SK-N-SH (cell line): ENCODE data around the gene DCAF6. TPM values are rescaled to one million over a fixed set of nuclear protein-coding genes. Genes with fewer than 3 reads are reported as not detected.

Source experiments
- CTCF ChIA-PET: fragments of 300-600, 350-600 bp; formaldehyde crosslinking; extraction: SDS; loops from one replicate; lab custom pipeline; 2021; lab: Yijun Ruan, JAX
- POLR2A ChIA-PET: fragments of 350-600 bp; sonication (Branson Sonifier 250); formaldehyde crosslinking; extraction: SDS; loops from one replicate; lab custom pipeline; 2020; ENCODE audit warnings: antibody characterized with exemption, inconsistent platforms; lab: Yijun Ruan, JAX
- DNase-seq: peaks from one replicate; pipeline ENCODE4 v3.0.0; 2012
- H2AFZ ChIP-seq: fragments of 200-600 bp; sonication (generic); 2 replicates; pipeline ENCODE4 v1.8.1; 2016; ENCODE audit warnings: antibody characterized with exemption, mild to moderate bottlenecking, low read depth
- H3F3A ChIP-seq: fragments of 200-600 bp; sonication (generic); replicated peaks from 2 replicates; pipeline ENCODE3; 2016; ENCODE audit warnings: antibody characterized with exemption, mild to moderate bottlenecking; ENCODE audit not compliant: insufficient read depth
- H3K27ac ChIP-seq, 2 experiments: fragments of 200-500 bp in 1 of 2; fragments of 200-600 bp in 1 of 2; sonication (Bioruptor generic) in 1 of 2; sonication (generic), shearing (Covaris generic) in 1 of 2; 2 replicates each; pipeline versions ENCODE4 v1.5.1 to v1.6.1; 2014 to 2016; ENCODE audit warnings: low read depth in 2 of 2, inconsistent platforms in 1 of 2, low read length in 1 of 2, mild to moderate bottlenecking in 1 of 2, mixed read lengths in 1 of 2
- H3K27me3 ChIP-seq: fragments of 200-600 bp; sonication (generic), shearing (Covaris generic); 2 replicates; pipeline ENCODE4 v1.6.1; 2016; ENCODE audit warnings: mixed run types; ENCODE audit not compliant: insufficient read depth
- H3K36me3 ChIP-seq, 2 experiments: fragments of 200-500 bp in 1 of 2; fragments of 200-600 bp in 1 of 2; sonication (Bioruptor generic) in 1 of 2; sonication (generic) in 1 of 2; replicated peaks in 1 of 2; 2 replicates each; pipeline versions ENCODE3 to v1.5.1; 2014 to 2016; ENCODE audit warnings: low read length in 1 of 2, mild to moderate bottlenecking in 1 of 2; ENCODE audit not compliant: insufficient read depth in 2 of 2, control insufficient read depth in 1 of 2
- H3K4me1 ChIP-seq, 2 experiments: fragments of 200-500 bp in 1 of 2; fragments of 200-600 bp in 1 of 2; sonication (Bioruptor generic) in 1 of 2; sonication (generic), shearing (Covaris generic) in 1 of 2; 2 replicates each; pipeline versions ENCODE4 v1.5.1 to v1.6.1; 2014 to 2016; ENCODE audit warnings: low read depth in 1 of 2, low read length in 1 of 2, mixed run types in 1 of 2; ENCODE audit not compliant: insufficient read depth in 2 of 2, control insufficient read depth in 1 of 2
- H3K4me2 ChIP-seq: fragments of 200-600 bp; sonication (generic), shearing (Covaris generic); 2 replicates; pipeline ENCODE4 v1.6.1; 2017; ENCODE audit warnings: mixed run types
- H3K4me3 ChIP-seq, 2 experiments: fragments of 200-500 bp in 1 of 2; fragments of 200-600 bp in 1 of 2; sonication (Bioruptor generic) in 1 of 2; sonication (generic), shearing (Covaris generic) in 1 of 2; 2 replicates each; pipeline versions ENCODE4 v1.5.1 to v1.8.1; 2014 to 2016; ENCODE audit warnings: low read depth in 2 of 2, inconsistent platforms in 1 of 2, low read length in 1 of 2, mild to moderate bottlenecking in 1 of 2, mixed read lengths in 1 of 2, moderate library complexity in 1 of 2
- H3K79me2 ChIP-seq: fragments of 200-600 bp; sonication (generic); 2 replicates; pipeline ENCODE4 v1.8.1; 2017; ENCODE audit warnings: mild to moderate bottlenecking; ENCODE audit not compliant: insufficient read depth
- H3K9ac ChIP-seq: fragments of 200-600 bp; sonication (generic); 2 replicates; pipeline ENCODE4 v1.6.1; 2017; ENCODE audit warnings: mixed run types
- H3K9me2 ChIP-seq: fragments of 200-600 bp; sonication (generic); 2 replicates; pipeline ENCODE4 v1.6.1; 2017; ENCODE audit warnings: mixed run types
- H3K9me3 ChIP-seq: fragments of 200-600 bp; sonication (generic); 2 replicates; pipeline ENCODE4 v1.6.1; 2017; ENCODE audit warnings: mixed run types, mild to moderate bottlenecking, moderate library complexity
- H4K20me1 ChIP-seq: fragments of 200-600 bp; sonication (generic); 2 replicates; pipeline ENCODE4 v1.6.1; 2017; ENCODE audit warnings: mild to moderate bottlenecking, mixed run types; ENCODE audit not compliant: insufficient read depth
- CHD2 ChIP-seq: fragments of 150-350 bp; IDR thresholded peaks from 2 replicates; pipeline ENCODE4 v1.6.1; 2018; ENCODE audit warnings: low read length; ENCODE audit not compliant: partially characterized antibody
- ELF1 ChIP-seq: IDR thresholded peaks from 2 replicates; pipeline ENCODE4 v1.4.0; 2012
- EP300 ChIP-seq, 2 experiments: IDR thresholded peaks; 2 replicates each; pipeline versions ENCODE4 v1.4.0 to v1.6.1; 2012; ENCODE audit warnings: borderline replicate concordance in 1 of 2, low read depth in 1 of 2, low read length in 1 of 2
- EZH2phosphoT487 ChIP-seq: fragments of 200-600 bp; sonication (generic); IDR thresholded peaks from 2 replicates; pipeline ENCODE4 v1.6.1; 2017; ENCODE audit warnings: low read depth, mixed run types, mild to moderate bottlenecking, antibody characterized with exemption, moderate library complexity, borderline replicate concordance
- FOSL2 ChIP-seq: IDR thresholded peaks from 2 replicates; pipeline ENCODE4 v1.4.0; 2012; ENCODE audit warnings: low read depth, mild to moderate bottlenecking, moderate library complexity, borderline replicate concordance
- FOXJ3 ChIP-seq: sonication (generic); formaldehyde crosslinking; IDR thresholded peaks from 2 replicates; pipeline ENCODE4 v1.5.1; 2020; ENCODE audit warnings: mild to moderate bottlenecking, missing genetic modification reagents
- GABPA ChIP-seq: IDR thresholded peaks from 2 replicates; pipeline ENCODE4 v1.4.0; 2012; ENCODE audit warnings: low read depth, mild to moderate bottlenecking
- GATA2 ChIP-seq: sonication (generic); formaldehyde crosslinking; IDR thresholded peaks from 2 replicates; pipeline ENCODE4 v1.5.0; 2020; ENCODE audit warnings: mild to moderate bottlenecking, missing genetic modification reagents
- IRF3 ChIP-seq: fragments of 150-350 bp; IDR thresholded peaks from 2 replicates; pipeline ENCODE4 v1.6.1; 2016; ENCODE audit warnings: mild to moderate bottlenecking, low read depth, low read length
- NFIC ChIP-seq: IDR thresholded peaks from 2 replicates; pipeline ENCODE4 v1.4.0; 2012; ENCODE audit warnings: borderline replicate concordance
- NRF1 ChIP-seq: IDR thresholded peaks from 2 replicates; pipeline ENCODE4 v1.6.1; 2012; ENCODE audit warnings: low read depth, mild to moderate bottlenecking, low read length
- POLR2AphosphoS5 ChIP-seq: IDR thresholded peaks from 2 replicates; pipeline ENCODE4 v1.6.1; 2012; ENCODE audit warnings: low read depth, low read length
- RAD21 ChIP-seq: IDR thresholded peaks from 2 replicates; pipeline ENCODE4 v1.6.1; 2012; ENCODE audit warnings: mild to moderate bottlenecking, low read length
- RCOR1 ChIP-seq: fragments of 150-350 bp; IDR thresholded peaks from 2 replicates; pipeline ENCODE4 v1.6.1; 2017; ENCODE audit warnings: antibody characterized with exemption, low read length
- RFX5 ChIP-seq: IDR thresholded peaks from 2 replicates; pipeline ENCODE4 v1.6.1; 2012; ENCODE audit warnings: mild to moderate bottlenecking, improper control_type of control experiment, low read length
- TCF12 ChIP-seq: IDR thresholded peaks from 2 replicates; pipeline ENCODE4 v1.4.0; 2012
- ZBTB33 ChIP-seq: IDR thresholded peaks from 2 replicates; pipeline ENCODE4 v1.4.0; 2012; ENCODE audit warnings: low read depth, borderline replicate concordance
- WGBS: methylation state at CpG from one replicate; pipeline ENCODE4 v1.1.6; 2017; ENCODE audit warnings: low lambda C conversion rate; 5-methylcytosine and 5-hydroxymethylcytosine counted together
- polyA plus RNA-seq, 3 experiments: library from polyadenylated mRNA; depleted of rRNA; stranded (reverse); fragments of >200 nt; gene quantifications; 2 replicates each; pipeline ENCODE4 v1.2.3, GENCODE V29; 2012

The DCAF6 gene
- polyA plus RNA-seq, 1 of the 3 experiments (the other 2 are of a cell fraction), result 31.3 TPM

DNA sequence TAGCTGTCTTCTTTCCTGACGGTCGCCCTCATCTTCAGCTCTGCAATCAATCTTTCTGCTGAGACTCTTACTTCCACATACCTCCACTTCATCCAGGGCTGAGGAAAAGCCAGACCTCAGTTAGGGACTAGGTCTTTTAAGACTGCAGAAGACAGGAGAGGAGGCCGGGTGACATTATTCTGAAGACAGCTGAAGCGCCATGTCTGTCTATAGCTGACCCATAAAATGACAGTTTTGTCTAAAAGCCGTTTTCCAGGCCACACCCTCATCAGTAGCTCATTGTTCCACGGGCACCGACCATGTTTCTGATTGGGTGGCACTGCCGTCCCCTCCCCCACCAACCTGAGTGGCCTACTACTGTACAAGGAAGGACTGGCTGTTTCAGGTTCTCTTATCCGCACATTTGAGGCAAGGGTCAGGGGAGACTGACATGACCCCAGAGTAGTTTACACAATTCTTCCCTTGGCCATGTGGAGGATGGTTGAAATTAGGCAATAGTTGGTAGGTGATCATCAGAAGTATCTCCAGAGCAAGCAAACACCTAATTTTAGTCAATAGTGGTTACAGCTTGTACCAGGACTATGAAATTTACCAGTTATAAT, 22.5 kb upstream of the DCAF6 start, which contains the start of gene ADCY10:
Gene ADCY10 (minus strand): TSS at position 240 of the 602 bp plus-strand sequence. CDS start 8,994 bp downstream, outside the sequence.
- TF ChIP-seq EZH2phosphoT487, result no peak
- TF ChIP-seq RCOR1, result no peak
- TF ChIP-seq FOSL2, result no peak
- TF ChIP-seq POLR2AphosphoS5, result no peak
- TF ChIP-seq TCF12, result no peak
- TF ChIP-seq NRF1, result no peak
- no peak for TF ChIP-seq RAD21
- TF ChIP-seq IRF3, result no peak
- no peak for TF ChIP-seq EP300 (IDR thresholded peaks at IDR 0.05; ENCODE audit: borderline replicate concordance in 1 of 2, low read depth in 1 of 2, low read length in 1 of 2)
- TF ChIP-seq ZBTB33, result no peak
- no peak for TF ChIP-seq RFX5
- TF ChIP-seq NFIC, result no peak
- TF ChIP-seq ELF1, result no peak
- no peak for TF ChIP-seq FOXJ3 (CRISPR knock-in tag)
- no peak for TF ChIP-seq GABPA
- no peak for TF ChIP-seq CHD2
- TF ChIP-seq GATA2, result no peak
- no peaks in the 10 kb centered on the region for H3K9me3 ChIP-seq
- no peaks in the 10 kb centered on the region for H3K9me2 ChIP-seq
- H3K4me1 ChIP-seq, result no peaks in the 10 kb centered on the region; a peak in 1 of 4 replicates
- no peak within 1 kb of the TSS for H2AFZ ChIP-seq
- H3K4me2 ChIP-seq, result no peak within 1 kb of the TSS
- H3K36me3 ChIP-seq, result peaks cover 15 to 21% of the 10 kb centered on the region in 2 experiments
- ChIA-PET POLR2A (no interaction called here), CTCF (no interaction called here)
- DNase-seq, result no peak
- H3K27ac ChIP-seq, result no peak within 1 kb of the TSS
- H3K27me3 ChIP-seq, result no peaks in the 10 kb centered on the region
- WGBS, result 95% methylated on average over 8 of the region's 9 CpGs
- no peak within 1 kb of the TSS for H3K9ac ChIP-seq
- H3F3A ChIP-seq, result peaks cover 5% of the 10 kb centered on the region
- H3K4me3 ChIP-seq, result no peak within 1 kb of the TSS
- no peaks in the 10 kb centered on the region for H3K79me2 ChIP-seq
- H4K20me1 ChIP-seq, result no peaks in the 10 kb centered on the region
